ENCODE data around the gene TRIM10. TPM values are rescaled to one million over a fixed set of nuclear protein-coding genes. Genes with fewer than 3 reads are reported as not detected.

Gene TRIM10
- polyA plus RNA-seq, 3 donors, result not detected

DNA sequence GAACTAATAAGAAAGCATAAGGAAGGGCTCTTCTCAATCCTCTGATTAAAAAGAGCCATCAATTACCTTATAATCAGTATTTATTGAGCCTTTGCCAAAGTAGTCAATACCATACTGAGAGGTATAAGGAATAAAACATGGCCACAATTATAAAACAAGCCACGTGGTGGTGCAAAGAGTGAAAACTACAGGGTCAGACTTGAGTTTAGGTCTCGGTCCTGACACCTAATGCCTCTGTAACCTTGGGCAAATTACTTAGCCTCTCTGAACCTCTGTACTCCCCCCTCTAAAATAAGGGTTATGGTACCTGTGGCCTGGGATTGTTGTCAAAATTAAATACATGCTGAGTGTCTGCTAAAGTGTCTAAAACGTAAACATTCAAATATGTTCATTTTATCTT is 11.8 kb downstream of the TRIM10 start:
- Histone ChIP-seq H3K9me3 (replicated peaks in 1 of 2; ENCODE audit: control insufficient read depth in 1 of 2, insufficient read depth in 1 of 2, low read length in 2 of 2) (no peaks in the 10 kb centered on the region), H3K4me1 (ENCODE audit: control insufficient read depth in 1 of 2, insufficient read depth in 2 of 2, low read length in 2 of 2) (peaks cover 8 to 18% of the 10 kb centered on the region in 2 donors), H4K20me1 (ENCODE audit: insufficient read depth, low read length) (no peaks in the 10 kb centered on the region), H3K27ac (ENCODE audit: low read depth in 1 of 2, low read length in 2 of 2) (no peak overlapping the region), H3K27me3 (ENCODE audit: control insufficient read depth in 2 of 2, insufficient read depth in 2 of 2, low read length in 2 of 2) (peaks cover 1 to 6% of the 10 kb centered on the region in 2 donors), H3K4me2 (replicated peaks; ENCODE audit: extremely low read depth, low read length, poor library complexity, severe bottlenecking) (no peak overlapping the region), H3K36me3 (replicated peaks in 1 of 2; ENCODE audit: control insufficient read depth in 1 of 2, insufficient read depth in 2 of 2, low read length in 2 of 2) (no peaks in the 10 kb centered on the region), H3K9ac (ENCODE audit: insufficient read depth, low read length, poor library complexity, severe bottlenecking) (no peak overlapping the region), H2AFZ (ENCODE audit: insufficient read depth, low read depth, low read length, poor library complexity, severe bottlenecking) (no peak overlapping the region), H3K79me2 (ENCODE audit: insufficient read depth, low read length) (no peaks in the 10 kb centered on the region), H3K4me3 (replicated peaks in 1 of 3; ENCODE audit: low read depth in 2 of 3, low read length in 3 of 3) (no peak overlapping the region)
- Mint-ChIP-seq H3K27ac (no peak overlapping the region), H3K4me1 (peaks cover 19% of the 10 kb centered on the region), H3K36me3 (no peaks in the 10 kb centered on the region), H3K27me3 (ENCODE audit: low read depth in 3 of 3) (peaks cover 6 to 10% (median 10%) of the 10 kb centered on the region in 3 donors), H3K9me3 (peaks cover 0 to 5% (median 0%) of the 10 kb centered on the region in 7 donors), H3K4me3 (no peak overlapping the region)
- DNase-seq, result no peak
- no CpG with 5 or more reads among the region's 3 CpGs for WGBS (ENCODE audit: insufficient coverage)
- intact Hi-C loops (cut with micrococcal nuclease), result no loop called here
- TF ChIP-seq, protein P1, sequence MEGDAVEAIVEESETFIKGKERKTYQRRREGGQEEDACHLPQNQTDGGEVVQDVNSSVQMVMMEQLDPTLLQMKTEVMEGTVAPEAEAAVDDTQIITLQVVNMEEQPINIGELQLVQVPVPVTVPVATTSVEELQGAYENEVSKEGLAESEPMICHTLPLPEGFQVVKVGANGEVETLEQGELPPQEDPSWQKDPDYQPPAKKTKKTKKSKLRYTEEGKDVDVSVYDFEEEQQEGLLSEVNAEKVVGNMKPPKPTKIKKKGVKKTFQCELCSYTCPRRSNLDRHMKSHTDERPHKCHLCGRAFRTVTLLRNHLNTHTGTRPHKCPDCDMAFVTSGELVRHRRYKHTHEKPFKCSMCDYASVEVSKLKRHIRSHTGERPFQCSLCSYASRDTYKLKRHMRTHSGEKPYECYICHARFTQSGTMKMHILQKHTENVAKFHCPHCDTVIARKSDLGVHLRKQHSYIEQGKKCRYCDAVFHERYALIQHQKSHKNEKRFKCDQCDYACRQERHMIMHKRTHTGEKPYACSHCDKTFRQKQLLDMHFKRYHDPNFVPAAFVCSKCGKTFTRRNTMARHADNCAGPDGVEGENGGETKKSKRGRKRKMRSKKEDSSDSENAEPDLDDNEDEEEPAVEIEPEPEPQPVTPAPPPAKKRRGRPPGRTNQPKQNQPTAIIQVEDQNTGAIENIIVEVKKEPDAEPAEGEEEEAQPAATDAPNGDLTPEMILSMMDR (IDR thresholded peaks at IDR 0.05), result no peak

DNA sequence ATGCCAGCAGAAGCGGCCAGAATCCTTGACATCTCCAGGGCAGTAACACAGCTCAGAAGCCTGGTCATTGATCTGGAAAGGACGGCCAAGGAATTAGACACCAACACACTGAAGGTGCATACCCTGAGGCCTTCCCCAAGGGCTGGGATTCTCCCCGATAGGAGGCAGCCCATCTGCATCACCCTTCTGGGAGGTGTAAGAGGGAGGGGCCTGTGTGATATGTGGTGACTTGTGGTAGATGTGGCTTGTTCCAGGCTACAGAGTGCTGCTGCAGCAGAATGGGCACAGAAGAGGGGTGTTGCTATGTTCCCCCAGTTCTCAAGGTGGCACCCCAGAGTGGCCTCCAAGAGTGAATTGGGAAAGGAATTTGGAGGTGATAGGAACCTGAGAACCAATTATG is 13.9 kb downstream of the TRIM10 start:
- Histone ChIP-seq H4K20me1 (ENCODE audit: insufficient read depth, low read length) (no peaks in the 10 kb centered on the region), H3K79me2 (ENCODE audit: insufficient read depth, low read length) (no peaks in the 10 kb centered on the region), H3K36me3 (replicated peaks in 1 of 2; ENCODE audit: control insufficient read depth in 1 of 2, insufficient read depth in 2 of 2, low read length in 2 of 2) (no peaks in the 10 kb centered on the region), H2AFZ (ENCODE audit: insufficient read depth, low read depth, low read length, poor library complexity, severe bottlenecking) (no peak overlapping the region), H3K9me3 (replicated peaks in 1 of 2; ENCODE audit: control insufficient read depth in 1 of 2, insufficient read depth in 1 of 2, low read length in 2 of 2) (no peaks in the 10 kb centered on the region), H3K9ac (ENCODE audit: insufficient read depth, low read length, poor library complexity, severe bottlenecking) (no peak overlapping the region), H3K27ac (ENCODE audit: low read depth in 1 of 2, low read length in 2 of 2) (no peak overlapping the region), H3K4me2 (replicated peaks; ENCODE audit: extremely low read depth, low read length, poor library complexity, severe bottlenecking) (no peak overlapping the region), H3K4me1 (ENCODE audit: control insufficient read depth in 1 of 2, insufficient read depth in 2 of 2, low read length in 2 of 2) (peaks cover 0 to 6% of the 10 kb centered on the region in 2 donors), H3K4me3 (replicated peaks in 1 of 3; ENCODE audit: low read depth in 2 of 3, low read length in 3 of 3) (no peak overlapping the region), H3K27me3 (ENCODE audit: control insufficient read depth in 2 of 2, insufficient read depth in 2 of 2, low read length in 2 of 2) (peaks cover 4 to 10% of the 10 kb centered on the region in 2 donors)
- H3K36me3 Mint-ChIP-seq, result no peaks in the 10 kb centered on the region
- DNase-seq, result no peak
- H3K4me1 Mint-ChIP-seq, result peaks cover 12% of the 10 kb centered on the region
- intact Hi-C loops (cut with micrococcal nuclease), result no loop called here
- WGBS (ENCODE audit: insufficient coverage), result 100% methylated on average over 3 of the region's 3 CpGs
- no peak overlapping the region for H3K4me3 Mint-ChIP-seq
- H3K27me3 Mint-ChIP-seq (ENCODE audit: low read depth in 3 of 3), result peaks cover 12 to 22% (median 13%) of the 10 kb centered on the region in 3 donors
- TF ChIP-seq, protein P1 (IDR thresholded peaks at IDR 0.05), result no peak
- H3K9me3 Mint-ChIP-seq, result peaks cover 0 to 5% (median 0%) of the 10 kb centered on the region in 7 donors
- H3K27ac Mint-ChIP-seq, result no peak overlapping the region
